Smooth muscle cell (in vitro differentiated cells): Measurements from ENCODE around the gene LAD1. TPM values are rescaled to one million over a fixed set of nuclear protein-coding genes. Genes with fewer than 3 reads are reported as not detected.

Experiments
- DNase-seq: peaks from one replicate; lab custom pipeline; 2025; ENCODE audit not compliant: unreplicated experiment; lab: John Stamatoyannopoulos, UW
- H2AFZ ChIP-seq: fragments of 200-600 bp; sonication (generic); 2 replicates; pipeline ENCODE4 v1.6.0; 2016; ENCODE audit warnings: antibody characterized with exemption, low read depth, mild to moderate bottlenecking
- H3F3A ChIP-seq: fragments of 200-600 bp; sonication (generic); 2 replicates; pipeline ENCODE4 v1.6.0; 2017; ENCODE audit warnings: antibody characterized with exemption, low read depth
- H3K27ac ChIP-seq: fragments of 200-600 bp; sonication (generic); 2 replicates; pipeline ENCODE4 v1.5.1; 2016; ENCODE audit warnings: low read depth, mild to moderate bottlenecking
- H3K27me3 ChIP-seq: fragments of 200-600 bp; sonication (generic); 2 replicates; pipeline ENCODE4 v1.6.1; 2016; ENCODE audit warnings: low read depth, mild to moderate bottlenecking
- H3K36me3 ChIP-seq: fragments of 200-600 bp; sonication (generic); 2 replicates; pipeline ENCODE4 v1.5.1; 2016; ENCODE audit warnings: low read depth
- H3K4me1 ChIP-seq: fragments of 200-600 bp; sonication (generic); 2 replicates; pipeline ENCODE4 v1.5.1; 2016; ENCODE audit warnings: low read depth
- H3K4me2 ChIP-seq: fragments of 200-600 bp; sonication (generic); 2 replicates; pipeline ENCODE4 v1.6.0; 2016; ENCODE audit warnings: mild to moderate bottlenecking
- H3K4me3 ChIP-seq: fragments of 200-600 bp; sonication (generic); 2 replicates; pipeline ENCODE4 v1.5.1; 2016; ENCODE audit warnings: mild to moderate bottlenecking
- H3K79me2 ChIP-seq: fragments of 200-600 bp; sonication (generic); 2 replicates; pipeline ENCODE4 v1.6.0; 2016; ENCODE audit warnings: low read depth, mild to moderate bottlenecking
- H3K9ac ChIP-seq: fragments of 200-600 bp; sonication (generic); 2 replicates; pipeline ENCODE4 v1.6.0; 2016; ENCODE audit warnings: low read depth
- H3K9me3 ChIP-seq: fragments of 200-600 bp; sonication (generic); replicated peaks from 2 replicates; pipeline ENCODE4 v1.5.1; 2016; ENCODE audit warnings: low read depth
- H4K20me1 ChIP-seq: fragments of 200-600 bp; sonication (generic); 2 replicates; pipeline ENCODE4 v1.6.0; 2016; ENCODE audit warnings: low read depth
- CTCF ChIP-seq: fragments of 200-600 bp; sonication (generic); IDR thresholded peaks from 2 replicates; pipeline ENCODE4 v1.5.1; 2017; ENCODE audit warnings: borderline replicate concordance, mild to moderate bottlenecking, antibody characterized with exemption; ENCODE audit not compliant: insufficient read depth, poor library complexity, severe bottlenecking
- WGBS: methylation state at CpG from one replicate; pipeline ENCODE4 v1.1.7; 2016; ENCODE audit warnings: low lambda C conversion rate; 5-methylcytosine and 5-hydroxymethylcytosine counted together
- polyA plus RNA-seq: library from polyadenylated mRNA; unstranded; fragments of >200 nt; fragmentation: Nextera tagmentation; extraction: Ambion mirVana; gene quantifications from 2 replicates; pipeline ENCODE4 v1.2.1, GENCODE V29; 2016
- total RNA-seq: library from RNA; depleted of rRNA; stranded (reverse); fragments of >200 nt; gene quantifications from 2 replicates; pipeline ENCODE4 v1.2.3, GENCODE V29; 2014

Gene LAD1
- total and polyA plus RNA-seq, 2 experiments from 2014 or later, result 6.9 to 8.8 TPM

- WGBS, result 89% methylated on average over 6 of the region's 6 CpGs
- no peak overlapping the region for H3K9ac ChIP-seq
- DNase-seq, result no peak
Observed at GRCh38 chr1:201422436-201423030, 23.4 kb upstream of the LAD1 start.

GRCh38 chr1:201422026-201422425 lies 22.9 kb upstream of the LAD1 start:
- Histone ChIP-seq H3K4me2 (no peak overlapping the region), H3K4me1 (peaks cover 10% of the 10 kb centered on the region), H3F3A (no peaks in the 10 kb centered on the region), H3K27ac (no peak overlapping the region), H2AFZ (no peak overlapping the region), H3K27me3 (no peaks in the 10 kb centered on the region), H3K79me2 (no peaks in the 10 kb centered on the region), H3K36me3 (no peaks in the 10 kb centered on the region), H3K9ac (no peak overlapping the region), H3K9me3 (no peaks in the 10 kb centered on the region), H4K20me1 (no peaks in the 10 kb centered on the region), H3K4me3 (no peak overlapping the region)
- no peak for DNase-seq
- no peak for TF ChIP-seq CTCF
- WGBS, result 81% methylated on average over 3 of the region's 3 CpGs

More at GRCh38 chr1:201422436-201423030, 23.4 kb upstream of the LAD1 start:
- Histone ChIP-seq H3K4me1 (peaks cover 10% of the 10 kb centered on the region), H3K79me2 (no peaks in the 10 kb centered on the region), H3K27ac (no peak overlapping the region), H2AFZ (no peak overlapping the region), H3K4me2 (no peak overlapping the region), H3K9me3 (no peaks in the 10 kb centered on the region), H4K20me1 (no peaks in the 10 kb centered on the region), H3K36me3 (no peaks in the 10 kb centered on the region), H3F3A (no peaks in the 10 kb centered on the region), H3K4me3 (no peak overlapping the region), H3K27me3 (no peaks in the 10 kb centered on the region)
- TF ChIP-seq CTCF, result no peak

GRCh38 chr1:201421041-201421440 lies 21.9 kb upstream of the LAD1 start:
- Histone ChIP-seq H3K4me1 (peaks cover 10% of the 10 kb centered on the region), H3F3A (no peaks in the 10 kb centered on the region), H3K36me3 (no peaks in the 10 kb centered on the region), H3K9ac (no peak overlapping the region), H4K20me1 (no peaks in the 10 kb centered on the region), H3K27ac (peak overlapping the region; percentile 4), H2AFZ (peak overlapping the region; percentile 82), H3K4me3 (no peak overlapping the region), H3K79me2 (no peaks in the 10 kb centered on the region), H3K27me3 (no peaks in the 10 kb centered on the region), H3K4me2 (peak overlapping the region; percentile 63), H3K9me3 (no peaks in the 10 kb centered on the region)
- no peak for DNase-seq
- TF ChIP-seq CTCF, result no peak
- WGBS, result 53% methylated on average over 8 of the region's 8 CpGs

GRCh38 chr1:201420608-201421002 lies 21.5 kb upstream of the LAD1 start:
- 96% methylated on average over 4 of the region's 7 CpGs for WGBS
- peaks cover 10% of the 10 kb centered on the region for H3K4me1 ChIP-seq
- no peaks in the 10 kb centered on the region for H3K9me3 ChIP-seq
- peak overlapping the region; percentile 82 for H2AFZ ChIP-seq
- H3K4me3 ChIP-seq, result no peak overlapping the region
- H3K27me3 ChIP-seq, result no peaks in the 10 kb centered on the region
- TF ChIP-seq CTCF, result no peak
- no peak for DNase-seq
- no peaks in the 10 kb centered on the region for H3K79me2 ChIP-seq
- peak overlapping the region; percentile 4 for H3K27ac ChIP-seq
- H3K9ac ChIP-seq, result no peak overlapping the region
- H3K36me3 ChIP-seq, result no peaks in the 10 kb centered on the region
- H4K20me1 ChIP-seq, result no peaks in the 10 kb centered on the region
- peak overlapping the region; percentile 63 for H3K4me2 ChIP-seq
- H3F3A ChIP-seq, result no peaks in the 10 kb centered on the region
